A673 (cell line): ENCODE data around the gene TXNDC8.

Experiments used
- CTCF ChIP-seq: fragments of 300-800, 200-600 bp; sonication (generic); conservative IDR thresholded peaks from 2 replicates; pipeline ENCODE4 v1.5.1; 2017; ENCODE audit warnings: low read depth, mild to moderate bottlenecking, antibody characterized with exemption, low read length, moderate library complexity, mixed read lengths
- EZH2 ChIP-seq: fragments of 200-600 bp; sonication (generic); IDR thresholded peaks from 2 replicates; pipeline ENCODE4 v1.6.1; 2017; ENCODE audit warnings: borderline replicate concordance, low read depth, mild to moderate bottlenecking, mixed read lengths, antibody characterized with exemption, low read length; ENCODE audit not compliant: poor library complexity, severe bottlenecking

- TF ChIP-seq CTCF (no peak), EZH2 (no peak)
Observed at GRCh38 chr9:110260911-110261310, 76.8 kb downstream of the TXNDC8 start.
